ENCODE measurements around the gene TNFAIP2.
A peak's percentile ranks its signal among the peaks of the same experiment; 100 is the strongest.

TNFAIP2 gene, protein sequence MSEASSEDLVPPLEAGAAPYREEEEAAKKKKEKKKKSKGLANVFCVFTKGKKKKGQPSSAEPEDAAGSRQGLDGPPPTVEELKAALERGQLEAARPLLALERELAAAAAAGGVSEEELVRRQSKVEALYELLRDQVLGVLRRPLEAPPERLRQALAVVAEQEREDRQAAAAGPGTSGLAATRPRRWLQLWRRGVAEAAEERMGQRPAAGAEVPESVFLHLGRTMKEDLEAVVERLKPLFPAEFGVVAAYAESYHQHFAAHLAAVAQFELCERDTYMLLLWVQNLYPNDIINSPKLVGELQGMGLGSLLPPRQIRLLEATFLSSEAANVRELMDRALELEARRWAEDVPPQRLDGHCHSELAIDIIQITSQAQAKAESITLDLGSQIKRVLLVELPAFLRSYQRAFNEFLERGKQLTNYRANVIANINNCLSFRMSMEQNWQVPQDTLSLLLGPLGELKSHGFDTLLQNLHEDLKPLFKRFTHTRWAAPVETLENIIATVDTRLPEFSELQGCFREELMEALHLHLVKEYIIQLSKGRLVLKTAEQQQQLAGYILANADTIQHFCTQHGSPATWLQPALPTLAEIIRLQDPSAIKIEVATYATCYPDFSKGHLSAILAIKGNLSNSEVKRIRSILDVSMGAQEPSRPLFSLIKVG
- 0 to 0.25 (median 0) reads per million in 9 experiments for total RNA-seq

DNA sequence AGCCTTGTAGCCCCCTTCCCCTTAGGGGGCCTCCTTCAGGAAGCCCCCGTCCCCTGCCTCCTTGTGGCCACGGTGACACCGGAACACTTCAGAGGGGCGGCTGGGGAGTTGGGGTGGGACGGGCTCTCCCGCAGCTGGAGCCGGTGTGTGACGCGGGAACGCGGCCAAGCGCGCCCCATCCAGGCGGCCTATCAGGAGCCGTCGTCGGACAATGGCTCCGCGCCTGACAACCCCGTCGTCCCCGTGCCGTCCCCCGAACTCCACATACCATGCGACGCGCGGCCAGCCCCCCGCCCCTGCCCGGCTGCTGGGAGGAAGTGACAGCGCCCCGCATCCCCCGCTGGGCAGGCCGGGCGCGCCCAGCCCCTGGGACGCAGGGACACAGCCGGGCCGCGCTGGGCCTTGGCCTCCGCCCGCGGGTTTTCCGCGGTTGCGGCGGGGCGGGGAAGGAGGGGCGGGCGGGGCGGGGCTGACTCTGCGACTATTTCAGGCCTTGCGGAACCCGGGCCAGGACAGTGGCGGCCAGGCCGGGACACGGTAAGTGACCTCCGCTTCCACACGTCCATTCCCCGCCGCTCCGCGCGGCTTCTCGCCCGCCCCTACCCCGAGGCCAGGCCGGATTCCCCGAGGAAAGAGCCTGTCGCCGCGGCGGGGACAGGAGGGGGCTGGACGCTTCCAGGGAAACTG, at the start of gene TNFAIP2:
Gene TNFAIP2, plus strand, starts transcription at position 515 of the 687 bp plus-strand sequence. CDS start 2,997 bp downstream, outside the sequence.
- DNase-seq, result no peak
- H3K27me3 Mint-ChIP-seq, result peaks cover 25 to 51% of the 10 kb centered on the region in 2 donors
- H3K4me3 Mint-ChIP-seq, result peak within 1 kb of the TSS; percentile 36 to 61
- peaks cover 0 to 5% of the 10 kb centered on the region in 2 donors for H3K4me1 Mint-ChIP-seq (ENCODE audit: low read depth in 2 of 2)
- H3K27ac Mint-ChIP-seq, result no peak within 1 kb of the TSS
- no peaks in the 10 kb centered on the region for H3K9me3 Mint-ChIP-seq
- H3K36me3 Mint-ChIP-seq (ENCODE audit: insufficient read depth), result peaks cover 6% of the 10 kb centered on the region
- ATAC-seq (replicated peaks), result peak; percentile 42

DNA sequence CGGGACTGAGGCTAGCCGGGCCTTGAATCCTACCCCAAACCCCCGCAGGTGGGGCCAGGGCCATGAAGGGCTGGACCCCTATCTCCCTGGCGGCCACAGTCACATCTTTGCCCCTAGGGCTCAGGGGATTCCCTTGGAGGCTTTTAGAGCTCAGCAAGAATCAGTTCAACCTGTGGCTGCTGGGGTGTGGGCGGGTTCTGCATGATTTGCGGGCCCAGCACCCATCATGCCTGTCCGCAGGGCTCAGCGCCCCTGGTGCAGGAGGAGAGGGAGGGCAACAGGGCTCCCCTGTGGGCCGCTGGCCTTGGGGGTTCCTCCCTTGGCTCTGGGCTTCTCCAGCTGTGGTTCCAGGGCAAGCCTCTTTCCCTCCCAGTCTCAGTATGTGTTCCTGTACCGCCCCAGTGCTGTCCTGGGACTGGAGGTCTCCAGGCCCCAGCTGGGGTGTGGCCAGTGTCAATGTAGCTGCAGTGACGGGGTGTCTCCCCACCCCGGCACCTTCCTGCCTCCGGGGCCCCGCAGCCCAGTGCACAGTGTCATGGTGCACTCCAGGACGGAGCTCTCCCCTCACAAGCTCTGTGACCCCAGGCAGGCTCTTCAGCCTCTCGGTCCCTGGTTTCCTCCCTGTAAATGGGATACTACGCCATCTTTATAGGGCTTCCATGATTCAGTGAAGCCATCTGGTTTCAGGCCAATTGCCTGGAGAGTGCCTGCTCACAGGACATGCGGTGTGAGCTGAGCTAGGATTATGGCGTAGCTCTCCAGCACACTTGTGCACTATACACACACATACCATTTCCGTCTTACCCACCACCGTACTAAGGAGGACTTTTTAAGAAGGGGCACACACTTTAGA, 49.2 kb upstream of the TNFAIP2 start:
- Mint-ChIP-seq H3K4me1 (ENCODE audit: low read depth in 2 of 2) (no peaks in the 10 kb centered on the region), H3K36me3 (ENCODE audit: insufficient read depth) (no peaks in the 10 kb centered on the region), H3K4me3 (peak overlapping the region; percentile 20 to 29), H3K9me3 (no peaks in the 10 kb centered on the region), H3K27ac (no peak overlapping the region), H3K27me3 (peaks cover 13 to 30% of the 10 kb centered on the region in 2 donors)
- DNase-seq (no peak), ATAC-seq (replicated peaks) (no peak)

DNA sequence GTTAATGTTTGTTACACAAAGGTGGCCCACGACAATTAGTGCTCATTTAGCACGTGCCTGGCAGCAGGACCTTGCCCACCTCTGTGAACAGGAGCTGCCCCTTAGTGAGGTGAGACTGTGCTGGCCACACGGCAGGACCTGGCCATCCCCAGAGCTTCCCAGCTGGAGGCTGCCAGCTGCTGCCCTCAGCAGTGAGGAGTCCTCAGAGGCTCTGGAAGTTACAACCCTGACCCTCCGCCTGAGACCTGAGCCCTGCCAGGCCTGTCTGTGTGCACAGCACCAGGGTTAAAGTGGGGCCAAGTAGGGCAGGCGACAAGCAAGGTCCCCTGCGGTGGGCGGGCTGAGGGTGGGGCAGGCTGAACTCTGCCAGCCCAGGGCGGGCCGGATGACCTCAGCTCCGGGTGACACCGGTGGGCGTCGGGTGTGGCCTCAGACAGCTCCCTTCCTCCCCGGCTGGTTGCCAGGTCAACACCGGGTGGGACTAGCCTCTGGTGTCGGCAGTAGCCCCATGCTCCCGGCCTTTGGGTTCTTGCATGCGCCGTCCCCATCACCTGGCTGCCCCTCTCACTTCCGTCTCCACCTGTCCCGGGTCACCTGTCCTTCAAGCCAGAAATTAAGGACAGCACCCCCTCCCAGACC, 48.4 kb upstream of the TNFAIP2 start:
- H3K27ac Mint-ChIP-seq, result no peak overlapping the region
- ATAC-seq (replicated peaks) (peak; percentile 28), DNase-seq (no peak)
- peaks cover 9 to 24% of the 10 kb centered on the region in 2 donors for H3K27me3 Mint-ChIP-seq
- peak overlapping the region; percentile 20 to 29 for H3K4me3 Mint-ChIP-seq
- H3K4me1 Mint-ChIP-seq (ENCODE audit: low read depth in 2 of 2), result no peaks in the 10 kb centered on the region
- no peaks in the 10 kb centered on the region for H3K36me3 Mint-ChIP-seq (ENCODE audit: insufficient read depth)
- H3K9me3 Mint-ChIP-seq, result no peaks in the 10 kb centered on the region

DNA sequence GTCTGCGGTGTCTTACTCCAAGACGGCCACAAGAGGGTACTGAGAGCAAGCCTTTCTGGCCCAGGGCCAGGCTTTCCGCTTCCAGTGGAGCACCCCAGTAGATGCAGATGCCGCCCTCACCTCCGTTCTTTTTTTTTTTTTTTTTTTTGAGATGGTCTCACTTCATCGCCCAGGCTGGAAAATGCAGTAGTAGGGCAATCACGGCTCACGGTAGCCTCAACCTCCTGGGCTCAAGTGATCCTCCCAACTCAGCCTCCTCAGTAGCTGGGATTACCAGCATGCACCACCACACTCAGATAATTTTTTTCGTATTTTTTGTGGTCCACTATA, 44.9 kb upstream of the TNFAIP2 start:
- Mint-ChIP-seq H3K36me3 (ENCODE audit: insufficient read depth) (no peaks in the 10 kb centered on the region), H3K9me3 (no peaks in the 10 kb centered on the region), H3K27me3 (peaks cover 8% of the 10 kb centered on the region in 2 donors), H3K4me1 (ENCODE audit: low read depth in 2 of 2) (no peaks in the 10 kb centered on the region), H3K27ac (no peak overlapping the region), H3K4me3 (no peak overlapping the region)
- ATAC-seq (replicated peaks) (peak; percentile 75), DNase-seq (peak; percentile 62 to 67 (median 65))

DNA sequence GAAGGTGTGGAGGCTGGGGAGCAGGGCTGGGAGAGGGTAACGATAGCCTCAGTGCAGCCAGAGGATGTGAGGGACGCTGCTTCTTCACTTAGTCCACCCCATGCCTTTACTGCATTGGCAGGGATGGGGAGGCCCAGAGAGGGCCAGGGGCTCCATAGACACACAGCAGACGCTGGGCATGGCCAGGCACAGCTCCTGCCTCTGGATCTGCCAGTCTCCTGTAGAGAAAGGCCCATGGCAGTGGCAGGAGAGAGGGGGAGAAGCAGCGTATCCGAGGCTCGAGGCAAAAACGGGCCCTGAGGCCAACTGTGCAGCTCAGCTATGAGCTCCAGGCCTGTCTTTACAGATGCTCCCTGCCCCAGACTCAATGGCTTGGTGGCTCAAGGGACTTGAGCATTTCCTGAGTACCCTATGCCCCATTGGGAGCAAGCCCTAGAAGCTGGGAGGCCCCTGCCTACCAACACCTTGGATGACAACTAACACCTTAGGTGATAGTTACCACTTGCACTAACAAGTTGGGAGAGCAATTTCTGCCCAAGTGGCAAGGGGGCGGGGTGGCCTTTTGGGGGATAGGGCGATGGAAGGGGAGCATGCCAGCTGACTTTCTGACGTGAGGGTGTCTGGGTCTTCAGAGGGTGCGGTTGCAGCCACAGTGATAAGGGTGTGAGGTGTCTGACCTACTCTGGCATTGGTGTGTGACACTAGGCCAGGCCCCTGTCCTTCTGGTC, 44.2 kb upstream of the TNFAIP2 start:
- peaks cover 8% of the 10 kb centered on the region in 2 donors for H3K27me3 Mint-ChIP-seq
- H3K27ac Mint-ChIP-seq, result no peak overlapping the region
- no peak for ATAC-seq (replicated peaks)
- H3K4me3 Mint-ChIP-seq, result no peak overlapping the region
- no peak for DNase-seq
- no peaks in the 10 kb centered on the region for H3K4me1 Mint-ChIP-seq (ENCODE audit: low read depth in 2 of 2)
- H3K36me3 Mint-ChIP-seq (ENCODE audit: insufficient read depth), result no peaks in the 10 kb centered on the region
- H3K9me3 Mint-ChIP-seq, result no peaks in the 10 kb centered on the region

DNA sequence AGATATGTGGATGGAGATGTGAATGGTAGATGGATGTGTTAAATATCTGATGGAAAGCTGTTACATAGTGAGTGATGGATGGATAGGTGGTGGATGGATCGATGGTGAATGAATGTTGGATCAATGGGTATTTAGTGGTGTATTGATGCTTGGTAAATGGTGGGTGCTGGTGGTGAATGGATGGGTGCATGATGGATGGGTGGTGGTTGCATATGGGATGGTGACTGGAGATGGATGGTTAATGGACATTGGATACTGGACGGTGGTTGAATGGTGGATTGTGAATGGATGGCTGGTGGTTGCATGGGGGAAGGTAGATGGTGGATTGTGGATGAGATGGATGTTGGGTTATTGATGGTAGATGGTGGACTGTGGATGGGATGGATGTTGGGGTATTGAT, 41.3 kb upstream of the TNFAIP2 start:
- Mint-ChIP-seq H3K4me1 (ENCODE audit: low read depth in 2 of 2) (no peaks in the 10 kb centered on the region), H3K4me3 (no peak overlapping the region), H3K27me3 (peaks cover 4 to 6% of the 10 kb centered on the region in 2 donors), H3K36me3 (ENCODE audit: insufficient read depth) (no peaks in the 10 kb centered on the region), H3K27ac (no peak overlapping the region), H3K9me3 (no peaks in the 10 kb centered on the region)
- no peak for ATAC-seq (replicated peaks)
- DNase-seq, result no peak

DNA sequence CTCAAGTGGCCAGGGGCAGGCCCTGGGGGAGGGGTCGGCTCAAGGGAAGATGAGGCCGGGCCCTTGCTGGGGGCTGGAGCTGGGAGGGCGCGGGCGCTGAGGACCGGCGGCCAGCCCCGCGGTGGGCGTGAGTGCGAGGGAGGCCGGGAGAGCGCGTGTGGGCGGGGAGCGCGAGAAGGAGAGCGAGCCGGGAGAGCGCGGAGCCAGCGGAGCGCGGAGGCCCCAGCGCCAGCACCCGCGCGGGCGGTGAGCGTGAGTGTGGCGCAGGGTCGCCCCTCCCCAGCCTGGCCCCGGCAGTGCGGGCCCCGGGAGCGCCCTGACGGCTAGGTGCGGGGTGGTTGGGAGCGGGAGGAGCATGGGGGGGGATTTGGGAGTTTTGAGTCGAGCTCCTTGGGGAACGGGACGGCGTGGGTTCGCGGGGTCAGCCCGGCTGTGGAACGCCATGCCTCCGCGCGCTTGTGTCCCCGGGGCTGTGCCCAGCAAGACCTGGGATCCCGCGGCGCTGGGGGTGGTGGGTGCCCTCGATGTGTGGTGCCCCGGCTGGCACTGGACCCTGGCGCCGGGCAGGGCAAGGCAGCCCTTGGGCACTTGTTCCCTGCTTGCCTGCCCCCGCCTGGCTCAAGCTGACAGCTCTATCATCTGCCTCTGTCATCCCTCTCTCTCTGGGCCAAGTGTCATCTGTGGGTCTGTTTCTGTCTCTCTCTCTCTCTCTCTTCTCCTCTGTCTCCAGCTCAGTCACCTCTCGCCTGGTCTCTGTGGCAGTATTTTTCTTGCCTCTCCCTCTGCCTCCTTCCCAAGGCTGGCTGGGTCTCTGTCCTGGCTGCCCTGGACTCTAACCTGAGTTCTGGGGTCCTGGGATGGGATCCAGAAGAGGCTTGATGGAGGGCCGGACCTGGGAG, 39.0 kb upstream of the TNFAIP2 start, which contains the start of gene LBHD2:
Gene LBHD2, plus strand, starts transcription at position 190 of the 899 bp plus-strand sequence. CDS start 1,803 bp downstream, outside the sequence.
- Mint-ChIP-seq H3K27me3 (peaks cover 7 to 15% of the 10 kb centered on the region in 2 donors), H3K4me3 (no peak within 1 kb of the TSS), H3K27ac (no peak within 1 kb of the TSS), H3K4me1 (ENCODE audit: low read depth in 2 of 2) (no peaks in the 10 kb centered on the region), H3K36me3 (ENCODE audit: insufficient read depth) (no peaks in the 10 kb centered on the region), H3K9me3 (no peaks in the 10 kb centered on the region)
- no peak for ATAC-seq (replicated peaks)
- DNase-seq, result no peak

DNA sequence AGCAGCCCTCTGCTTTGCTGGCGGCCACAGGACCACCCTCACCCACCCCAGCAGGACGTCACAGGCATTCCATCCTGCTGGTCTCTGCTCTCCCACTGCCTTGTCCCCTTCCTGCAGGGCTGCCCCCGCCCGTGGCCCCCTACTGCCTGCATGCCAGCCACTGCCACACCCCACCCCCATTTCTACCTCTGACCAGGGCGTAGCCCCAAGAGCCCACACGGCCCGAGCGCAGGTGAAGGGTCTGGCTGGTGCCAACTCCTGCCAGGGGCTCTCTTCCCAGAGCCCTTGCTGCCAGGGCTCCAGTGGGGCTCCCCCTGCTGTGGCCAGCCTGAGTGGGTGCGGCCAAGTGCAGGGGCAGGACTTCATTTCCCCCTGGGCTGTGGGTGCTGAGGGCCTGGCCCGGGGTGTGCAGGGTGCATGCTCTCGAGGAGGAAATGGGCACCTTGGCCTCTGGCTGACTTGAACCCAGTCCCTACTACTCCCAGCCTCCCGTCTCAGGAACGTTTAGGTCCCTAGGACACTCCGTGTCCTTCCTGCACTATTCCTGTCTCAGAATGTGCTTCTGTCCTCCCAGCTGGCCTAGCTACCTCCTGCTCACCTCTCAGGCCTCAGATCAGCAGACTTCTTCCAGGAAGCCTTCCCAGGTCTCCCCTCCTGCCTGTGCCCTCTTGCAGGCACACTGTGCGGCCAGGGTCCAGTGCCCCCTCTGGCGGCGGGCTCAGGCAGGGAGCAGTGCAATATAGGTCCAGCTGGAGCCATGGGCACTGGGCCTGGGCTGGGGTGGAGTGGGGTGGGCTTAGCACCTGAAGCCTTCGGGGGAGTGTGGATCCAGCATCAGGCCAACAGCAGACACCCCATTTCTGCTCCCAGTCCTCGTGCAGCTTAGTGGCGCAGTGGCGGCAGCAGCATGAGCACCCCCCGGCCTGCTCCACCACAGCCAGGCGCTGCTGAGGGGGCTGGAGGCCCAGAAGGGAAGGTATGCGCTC, 37.9 kb upstream of the TNFAIP2 start:
- H3K36me3 Mint-ChIP-seq (ENCODE audit: insufficient read depth), result no peaks in the 10 kb centered on the region
- ATAC-seq (replicated peaks), result no peak
- H3K27ac Mint-ChIP-seq, result no peak overlapping the region

DNA sequence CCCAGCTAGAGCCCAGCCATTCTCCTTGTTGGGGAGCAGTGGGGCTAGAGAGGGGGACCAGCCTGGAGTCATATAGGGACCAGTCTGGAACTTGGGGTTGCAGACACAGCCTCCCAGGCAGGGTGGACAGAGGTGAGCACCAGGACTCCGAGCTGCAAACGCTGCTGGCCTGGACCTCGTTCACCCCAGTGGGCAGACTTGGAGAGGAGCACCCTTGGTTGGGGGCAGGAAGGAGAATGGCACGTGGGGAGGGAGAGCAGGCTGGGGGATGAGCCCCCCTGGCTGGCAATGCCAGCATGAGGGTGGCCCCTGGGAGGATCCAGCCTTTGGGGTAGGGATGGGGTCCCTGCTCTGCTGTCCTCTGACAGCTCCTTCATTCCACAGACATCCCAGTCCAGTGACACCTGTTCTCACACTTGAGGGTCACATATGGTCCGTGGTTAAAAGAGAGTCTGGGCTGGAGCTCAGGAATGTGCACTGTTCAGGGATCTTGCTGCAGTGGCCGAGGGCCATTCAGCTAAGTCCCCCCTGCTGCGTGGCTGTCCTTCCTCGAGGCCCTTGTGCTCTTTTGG, 36.4 kb upstream of the TNFAIP2 start:
- Mint-ChIP-seq H3K9me3 (no peaks in the 10 kb centered on the region), H3K27me3 (peaks cover 7 to 15% of the 10 kb centered on the region in 2 donors), H3K36me3 (ENCODE audit: insufficient read depth) (no peaks in the 10 kb centered on the region), H3K4me3 (no peak overlapping the region), H3K4me1 (ENCODE audit: low read depth in 2 of 2) (peaks cover 4% of the 10 kb centered on the region in 2 donors), H3K27ac (no peak overlapping the region)
- DNase-seq (no peak), ATAC-seq (replicated peaks) (no peak)

More for the DNA sequence above, 37.9 kb upstream of the TNFAIP2 start:
- DNase-seq, result no peak
- H3K9me3 Mint-ChIP-seq, result no peaks in the 10 kb centered on the region
- H3K4me3 Mint-ChIP-seq, result no peak overlapping the region
- peaks cover 7 to 15% of the 10 kb centered on the region in 2 donors for H3K27me3 Mint-ChIP-seq
- no peaks in the 10 kb centered on the region for H3K4me1 Mint-ChIP-seq (ENCODE audit: low read depth in 2 of 2)

DNA sequence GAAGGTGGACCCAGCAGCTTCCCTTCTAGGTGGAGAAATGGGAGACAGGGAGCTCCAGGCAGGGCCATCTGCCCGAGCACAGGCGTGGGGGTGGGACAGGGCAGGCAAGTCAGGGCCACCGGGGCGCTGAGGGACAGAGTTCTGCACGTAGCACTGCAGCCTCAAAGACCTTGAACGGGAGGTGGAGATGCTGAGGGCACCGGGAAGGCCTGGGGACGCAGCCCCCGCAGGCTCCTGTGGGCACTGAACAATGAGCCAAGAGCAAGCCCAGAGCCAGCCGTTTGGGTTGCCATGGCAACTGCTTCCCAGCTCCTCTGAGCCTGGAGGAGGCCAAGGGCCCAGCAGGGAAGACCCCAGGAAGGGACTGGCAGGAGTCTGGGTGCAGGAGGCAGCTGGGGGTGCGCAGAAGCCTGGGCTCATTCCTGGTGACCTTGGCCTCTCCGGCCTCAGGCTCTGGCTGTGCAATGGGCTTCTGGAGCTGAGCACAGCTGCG, 35.9 kb upstream of the TNFAIP2 start:
- Mint-ChIP-seq H3K36me3 (ENCODE audit: insufficient read depth) (no peaks in the 10 kb centered on the region), H3K27me3 (peaks cover 7 to 15% of the 10 kb centered on the region in 2 donors), H3K9me3 (no peaks in the 10 kb centered on the region), H3K27ac (no peak overlapping the region), H3K4me1 (ENCODE audit: low read depth in 2 of 2) (peaks cover 4% of the 10 kb centered on the region in 2 donors), H3K4me3 (no peak overlapping the region)
- ATAC-seq (replicated peaks) (no peak), DNase-seq (no peak)

All from effector memory CD8-positive, alpha-beta T cell (primary cell).